HCT116 (cell line): ENCODE results near the gene MRPL47. TPM values are rescaled to one million over a fixed set of nuclear protein-coding genes. Genes with fewer than 3 reads are reported as not detected.

ENCODE experiments used
- ATAC-seq: fragments of 200-7000 bp; cut with Tn5 transposase; 2 replicates; pipeline ENCODE4 v1.9.1; 2020; ENCODE audit warnings: mild to moderate bottlenecking, moderate library complexity
- BruUV-seq: library from RNA; stranded (reverse); fragments of 400-500 nt; replicated peaks from 2 replicates; lab custom pipeline; 2021; lab: Mats Ljungman, UMichigan
- CTCF ChIA-PET: fragments of 300-600 bp; sonication (Branson Sonifier 250); formaldehyde crosslinking; loops from one replicate; lab custom pipeline; 2021; ENCODE audit warnings: antibody characterized with exemption; lab: Charles Lee
- POLR2A ChIA-PET: fragments of 300-600, 350-600 bp; sonication (Branson Sonifier 250); formaldehyde crosslinking; loops from one replicate; lab custom pipeline; 2021; ENCODE audit warnings: antibody characterized with exemption; lab: Charles Lee
- RAD21 ChIA-PET, 2 experiments: fragments of 300-600 bp; sonication (Branson Sonifier 250); formaldehyde crosslinking; loops; one replicate each; lab custom pipeline; 2023; ENCODE audit warnings: low total read pairs in 2 of 2; ENCODE audit not compliant: uncharacterized antibody in 2 of 2, unreplicated experiment in 2 of 2, low non-redundant PET in 1 of 2; lab: Charles Lee
- DNase-seq: peaks from one replicate; pipeline ENCODE4 v3.0.0-alpha.2; 2010; ENCODE audit warnings: low read depth, low spot score
- H2AFZ ChIP-seq: fragments of 200-600 bp; shearing (Covaris generic), sonication (generic); 2 replicates; pipeline ENCODE4 v1.6.1; 2017; ENCODE audit warnings: low read depth, mixed run types, mixed read lengths, antibody characterized with exemption, low read length; ENCODE audit not compliant: poor library complexity, severe bottlenecking
- H3K27ac ChIP-seq: 2 replicates; pipeline ENCODE4 v1.5.1; 2012; ENCODE audit warnings: low read depth, low read length
- H3K27me3 ChIP-seq: fragments of 200-600 bp; sonication (generic); 2 replicates; pipeline ENCODE4 v1.6.1; 2016; ENCODE audit warnings: mixed run types, low read length, mixed read lengths; ENCODE audit not compliant: insufficient read depth
- H3K36me3 ChIP-seq, 2 experiments: fragments of 200-500 bp in 1 of 2; fragments of 200-600 bp in 1 of 2; sonication (Bioruptor generic) in 1 of 2; sonication (generic) in 1 of 2; 2 replicates each; pipeline versions ENCODE4 v1.5.1 to v1.6.1; 2014 to 2016; ENCODE audit warnings: low read length in 2 of 2, inconsistent platforms in 1 of 2, mixed read lengths in 1 of 2, mixed run types in 1 of 2; ENCODE audit not compliant: insufficient read depth in 2 of 2, control insufficient read depth in 1 of 2
- H3K4me1 ChIP-seq, 2 experiments: fragments of 200-600 bp in 1 of 2; sonication (generic) in 1 of 2; 2 replicates each; pipeline versions ENCODE4 v1.5.1 to v1.6.1; 2012 to 2017; ENCODE audit warnings: low read length in 2 of 2, inconsistent platforms in 1 of 2, mild to moderate bottlenecking in 1 of 2, mixed read lengths in 1 of 2, mixed run types in 1 of 2, moderate library complexity in 1 of 2; ENCODE audit not compliant: insufficient read depth in 2 of 2, control insufficient read depth in 1 of 2
- H3K4me2 ChIP-seq: fragments of 200-600 bp; sonication (generic); 2 replicates; pipeline ENCODE4 v1.6.1; 2017; ENCODE audit warnings: mixed run types, low read length, mixed read lengths
- H3K4me3 ChIP-seq, 2 experiments: fragments of 200-600 bp in 1 of 2; sonication (generic) in 1 of 2; replicated peaks in 1 of 2; 2 replicates each; pipeline ENCODE4 v1.5.1; 2011 to 2016; ENCODE audit warnings: low read length in 2 of 2, control low read depth in 1 of 2, low read depth in 1 of 2, mild to moderate bottlenecking in 1 of 2, mixed read lengths in 1 of 2, mixed run types in 1 of 2
- H3K79me2 ChIP-seq: fragments of 200-600 bp; sonication (generic); 2 replicates; pipeline ENCODE4 v1.6.1; 2017; ENCODE audit warnings: mild to moderate bottlenecking, mixed run types, low read length, moderate library complexity, mixed read lengths; ENCODE audit not compliant: insufficient read depth
- H3K9ac ChIP-seq: fragments of 200-600 bp; sonication (generic); 2 replicates; pipeline ENCODE4 v1.6.1; 2016; ENCODE audit warnings: low read length, mixed read lengths
- H3K9me2 ChIP-seq: fragments of 200-600 bp; sonication (generic), shearing (Covaris generic); 2 replicates; pipeline ENCODE4 v1.6.1; 2017; ENCODE audit warnings: mixed run types, mild to moderate bottlenecking, moderate library complexity; ENCODE audit not compliant: insufficient read depth
- H3K9me3 ChIP-seq, 2 experiments: fragments of 200-500 bp in 1 of 2; fragments of 200-600 bp in 1 of 2; sonication (Bioruptor generic) in 1 of 2; sonication (generic) in 1 of 2; 2 replicates each; pipeline ENCODE4 v1.6.1; 2014 to 2017; ENCODE audit warnings: low read length in 2 of 2, mixed read lengths in 2 of 2, inconsistent platforms in 1 of 2, low read depth in 1 of 2, mild to moderate bottlenecking in 1 of 2, mixed run types in 1 of 2, moderate library complexity in 1 of 2; ENCODE audit not compliant: control insufficient read depth in 1 of 2, insufficient read depth in 1 of 2
- H4K20me1 ChIP-seq: fragments of 200-600 bp; sonication (generic), shearing (Covaris generic); 2 replicates; pipeline ENCODE4 v1.6.1; 2017; ENCODE audit warnings: mixed run types, mild to moderate bottlenecking, moderate library complexity; ENCODE audit not compliant: insufficient read depth
- CBX3 ChIP-seq: IDR thresholded peaks from 2 replicates; pipeline ENCODE4 v1.6.1; 2012; ENCODE audit warnings: low read depth
- CEBPB ChIP-seq: IDR thresholded peaks from 2 replicates; pipeline ENCODE4 v1.6.1; 2012; ENCODE audit warnings: low read depth
- ELF1 ChIP-seq: IDR thresholded peaks from 2 replicates; pipeline ENCODE4 v1.6.1; 2012; ENCODE audit warnings: low read depth, borderline replicate concordance
- EZH2 ChIP-seq: fragments of 200-600 bp; sonication (generic); IDR thresholded peaks from 2 replicates; pipeline ENCODE4 v1.6.1; 2017; ENCODE audit warnings: antibody characterized with exemption, mixed run types
- EZH2phosphoT487 ChIP-seq: fragments of 200-600 bp; IDR thresholded peaks from 2 replicates; pipeline ENCODE4 v1.6.1; 2018; ENCODE audit warnings: antibody characterized with exemption, borderline replicate concordance
- JUND ChIP-seq: IDR thresholded peaks from 2 replicates; pipeline ENCODE4 v1.6.1; 2012
- RAD21 ChIP-seq: IDR thresholded peaks from 2 replicates; pipeline ENCODE4 v1.6.1; 2012; ENCODE audit warnings: low read depth, mild to moderate bottlenecking
- SP1 ChIP-seq: IDR thresholded peaks from 2 replicates; pipeline ENCODE4 v1.6.1; 2012; ENCODE audit warnings: low read depth
- TCF7L2 ChIP-seq: IDR thresholded peaks from 2 replicates; pipeline ENCODE4 v1.7.0; 2011; ENCODE audit warnings: borderline replicate concordance, inconsistent platforms; ENCODE audit not compliant: insufficient read depth, insufficient read length; ENCODE audit errors: extremely low read depth
- ZBTB33 ChIP-seq: IDR thresholded peaks from 2 replicates; pipeline ENCODE4 v1.6.1; 2011; ENCODE audit warnings: mild to moderate bottlenecking, low read length, moderate library complexity; ENCODE audit not compliant: insufficient replicate concordance; ENCODE audit errors: extremely low read depth
- intact Hi-C: fragments of 100-400 bp; cut with micrococcal nuclease; formaldehyde crosslinking; loops from 2 replicates; pipeline ENCODE4 v1.10.0; 2022
- total RNA-seq: library from RNA; stranded (reverse); gene quantifications from one replicate; pipeline ENCODE4 v1.2.1, GENCODE V29; 2021; ENCODE audit not compliant: unreplicated experiment

Gene MRPL47
- total RNA-seq, 1 experiment from 2014 or later: 52.3 TPM

GRCh38 chr3:179546814-179547241 lies 57.6 kb downstream of the MRPL47 start:
- no peaks in the 10 kb centered on the region for H3K27me3 ChIP-seq
- ChIA-PET RAD21 (no interaction called here), POLR2A (no interaction called here), CTCF (no interaction called here)
- H3K9me3 ChIP-seq: no peaks in the 10 kb centered on the region
- H3K9me2 ChIP-seq: no peaks in the 10 kb centered on the region
- H3K4me3 ChIP-seq: no peak overlapping the region
- TF ChIP-seq ZBTB33 (no peak), JUND (no peak), EZH2phosphoT487 (no peak), CEBPB (no peak), SP1 (no peak), CBX3 (no peak), EZH2 (no peak)
- H3K4me1 ChIP-seq: no peaks in the 10 kb centered on the region
- no peak overlapping the region for H2AFZ ChIP-seq
- intact Hi-C loops: no loop called here
- DNase-seq: no peak
- no TSS peak for BruUV-seq
- no peaks in the 10 kb centered on the region for H3K79me2 ChIP-seq
- no peaks in the 10 kb centered on the region for H3K36me3 ChIP-seq
- no peak for ATAC-seq
- no peaks in the 10 kb centered on the region for H4K20me1 ChIP-seq
- H3K9ac ChIP-seq: no peak overlapping the region
- no peak overlapping the region for H3K4me2 ChIP-seq
- H3K27ac ChIP-seq: no peak overlapping the region

DNA sequence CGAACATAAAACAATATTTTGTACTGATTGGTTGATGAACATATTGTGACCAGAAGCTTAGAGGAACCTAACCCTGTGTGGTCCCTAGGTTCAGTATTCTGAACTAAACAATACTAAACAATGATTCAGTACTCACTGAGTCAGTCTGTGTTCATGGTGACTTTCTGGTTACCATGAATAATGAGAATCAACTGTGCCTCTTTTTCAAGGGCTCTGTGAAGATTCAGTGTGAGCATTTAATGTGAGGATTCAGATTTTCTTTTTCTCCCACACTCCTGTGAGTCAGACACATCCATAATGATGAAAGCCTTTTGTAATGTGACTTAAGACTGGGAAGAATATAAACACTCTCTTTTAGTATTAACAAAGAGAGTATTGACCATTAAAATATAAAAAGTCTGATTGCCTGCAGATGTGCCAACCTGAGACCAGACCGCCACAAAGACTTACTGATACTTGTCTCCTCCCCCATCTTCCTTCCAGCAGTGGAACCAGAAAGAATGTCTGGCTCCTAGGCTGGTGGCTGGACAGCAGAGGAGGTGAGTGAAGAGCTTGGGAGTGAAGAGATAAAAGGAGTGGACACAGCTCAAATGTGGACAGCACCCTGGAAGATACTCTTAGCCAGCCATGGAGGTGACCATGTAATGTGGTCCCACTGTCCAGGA lies 59.3 kb downstream of the MRPL47 start:
- H3K79me2 ChIP-seq: no peaks in the 10 kb centered on the region
- ChIA-PET POLR2A (no interaction called here), RAD21 (no interaction called here), CTCF (no interaction called here)
- H3K36me3 ChIP-seq: no peaks in the 10 kb centered on the region
- DNase-seq (no peak), ATAC-seq (no peak)
- H3K4me3 ChIP-seq: no peak overlapping the region
- H3K4me1 ChIP-seq: no peaks in the 10 kb centered on the region
- no peak overlapping the region for H3K9ac ChIP-seq
- H3K4me2 ChIP-seq: no peak overlapping the region
- H3K27ac ChIP-seq: no peak overlapping the region
- no TSS peak for BruUV-seq
- no peaks in the 10 kb centered on the region for H4K20me1 ChIP-seq
- intact Hi-C loops: no loop called here
- H3K9me3 ChIP-seq: no peaks in the 10 kb centered on the region
- no peak overlapping the region for H2AFZ ChIP-seq
- H3K27me3 ChIP-seq: no peaks in the 10 kb centered on the region
- no peak for TF ChIP-seq SP1
- no peak for TF ChIP-seq EZH2phosphoT487
- TF ChIP-seq ELF1: no peak
- no peak for TF ChIP-seq TCF7L2
- TF ChIP-seq RAD21: no peak
- H3K9me2 ChIP-seq: no peaks in the 10 kb centered on the region
